HuH-7 (cell line): ENCODE measurements around the gene NAPEPLD.
"Not testable (repeated sequence)": the region's sequence is repeated elsewhere in the genome, so short reads cannot be mapped to it uniquely, and the experiment has no call there.

Experiments used
- DNase-seq: peaks from one replicate; pipeline ENCODE4 v3.0.0; 2011; ENCODE audit warnings: low spot score

Gene NAPEPLD

DNA sequence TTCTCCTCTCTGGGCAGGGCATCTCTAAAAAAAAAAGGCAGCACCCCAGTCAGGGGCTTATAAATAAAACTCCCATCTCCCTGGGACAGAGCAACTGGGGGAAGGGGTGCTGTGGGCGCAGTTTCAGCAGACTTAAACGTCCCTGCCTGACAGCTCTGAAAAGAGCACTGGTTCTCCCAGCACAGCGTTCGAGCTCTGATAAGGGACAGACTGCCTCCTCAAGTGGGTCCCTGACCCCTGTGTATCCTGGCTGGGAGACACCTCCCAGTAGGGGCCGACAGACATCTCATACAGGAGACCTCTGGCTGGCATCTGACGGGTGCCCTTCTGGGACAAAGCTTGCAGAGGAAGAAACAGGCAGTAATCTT is 42.2 kb downstream of the NAPEPLD start:
- not testable (repeated sequence) for DNase-seq

DNA sequence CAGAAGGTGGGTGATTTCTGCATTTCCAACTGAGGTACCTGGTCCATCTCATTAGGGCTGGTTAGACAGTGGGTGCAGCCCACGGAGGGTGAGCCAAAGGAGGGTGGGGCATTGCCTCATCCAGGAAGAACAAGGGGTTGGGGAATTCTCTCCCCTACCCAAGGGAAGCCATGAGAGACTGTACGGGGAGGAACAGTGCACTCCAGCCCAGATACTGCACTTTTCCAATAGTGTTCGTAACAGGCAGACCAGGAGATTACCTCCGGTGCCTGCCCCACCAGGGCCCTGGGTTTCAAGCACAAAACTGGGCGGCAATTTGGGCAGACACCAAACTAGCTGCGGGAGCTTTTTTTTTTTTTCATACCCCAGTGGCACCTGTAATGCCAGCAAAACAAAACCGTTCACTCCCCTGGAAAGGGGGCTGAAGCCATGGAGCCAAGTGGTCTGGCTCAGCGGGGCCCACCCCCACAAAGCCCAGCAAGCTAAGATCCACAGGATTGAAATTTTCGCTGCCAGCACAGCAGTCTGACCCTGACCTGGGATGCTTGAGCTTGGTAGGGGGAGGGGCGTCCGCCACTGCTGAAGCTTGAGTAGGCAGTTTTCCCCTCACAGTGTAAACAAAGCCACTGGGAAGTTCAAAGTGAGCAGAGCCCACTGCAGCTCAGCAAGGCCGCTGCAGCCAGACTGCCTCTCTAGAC is 42.7 kb downstream of the NAPEPLD start:
- DNase-seq = no peak

DNA sequence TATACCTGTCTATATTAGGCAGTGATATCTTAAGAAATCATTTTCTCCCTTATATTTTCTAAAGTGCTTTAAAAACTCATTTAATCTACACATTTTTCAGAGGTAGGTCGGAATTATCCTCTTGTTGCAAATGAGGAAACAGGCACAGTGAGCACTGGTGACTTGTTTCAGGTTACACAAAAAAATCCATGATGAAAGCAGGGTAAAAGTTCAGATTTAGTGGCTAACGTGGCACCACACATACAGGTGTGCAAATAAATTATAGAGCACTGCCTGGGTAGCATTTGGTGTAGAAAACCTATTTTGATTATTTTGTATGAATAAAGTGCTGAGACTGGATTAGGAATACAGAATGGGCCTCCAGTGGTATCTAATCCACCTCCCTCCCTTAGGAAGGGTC is 47.4 kb downstream of the NAPEPLD start:
- DNase-seq = no peak

DNA sequence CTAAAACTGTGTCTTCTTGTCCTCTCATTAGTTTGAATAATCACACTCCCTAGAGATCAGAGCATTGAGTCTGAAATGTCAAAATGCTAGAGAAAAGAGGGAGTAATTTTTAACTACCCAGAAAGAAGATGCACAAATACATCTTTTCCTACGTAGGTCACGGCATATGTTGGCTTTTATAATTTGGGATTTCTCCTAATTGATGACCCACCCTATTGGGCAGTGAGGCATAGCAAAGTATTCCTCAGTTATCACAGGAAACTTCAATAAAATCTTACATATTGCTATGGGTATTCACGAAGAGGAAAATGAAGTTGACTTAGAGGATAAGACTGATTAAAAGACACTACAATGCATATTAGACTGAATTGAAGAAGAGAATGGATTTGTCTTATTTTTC is 48.6 kb downstream of the NAPEPLD start:
- DNase-seq = no peak

DNA sequence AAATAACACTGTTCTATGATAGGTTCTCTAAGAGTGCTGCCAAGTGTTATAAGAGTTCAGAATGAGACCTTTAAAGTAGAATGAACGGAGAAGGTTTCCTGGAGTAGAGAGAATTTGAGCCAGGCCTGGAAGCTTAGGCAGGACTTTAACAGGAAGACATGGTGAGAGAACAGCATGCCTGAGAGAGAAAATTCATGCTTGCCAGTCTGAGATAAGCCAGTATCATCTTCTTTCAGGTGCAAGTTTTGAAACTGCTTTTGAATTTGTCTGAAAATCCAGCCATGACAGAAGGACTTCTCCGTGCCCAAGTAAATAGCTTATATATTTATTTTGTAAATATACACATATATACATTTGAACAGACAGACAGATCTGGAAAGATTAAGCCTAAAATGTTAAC is 51.9 kb downstream of the NAPEPLD start:
- no peak for DNase-seq

DNA sequence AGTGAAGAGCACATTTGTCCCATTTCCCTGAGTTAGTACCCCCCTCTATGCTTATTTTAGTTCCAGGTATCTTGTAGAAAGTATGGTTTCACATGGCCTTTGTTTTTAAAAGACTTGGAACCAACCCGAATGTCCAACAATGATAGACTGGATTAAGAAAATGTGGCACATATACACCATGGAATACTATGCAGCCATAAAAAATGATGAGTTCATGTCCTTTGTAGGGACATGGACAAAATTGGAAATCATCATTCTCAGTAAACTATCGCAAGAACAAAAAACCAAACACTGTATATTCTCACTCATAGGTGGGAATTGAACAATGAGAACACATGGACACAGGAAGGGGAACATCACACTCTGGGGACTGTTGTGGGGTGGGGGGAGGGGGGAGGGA is 53.3 kb downstream of the NAPEPLD start:
- not testable (repeated sequence) for DNase-seq

DNA sequence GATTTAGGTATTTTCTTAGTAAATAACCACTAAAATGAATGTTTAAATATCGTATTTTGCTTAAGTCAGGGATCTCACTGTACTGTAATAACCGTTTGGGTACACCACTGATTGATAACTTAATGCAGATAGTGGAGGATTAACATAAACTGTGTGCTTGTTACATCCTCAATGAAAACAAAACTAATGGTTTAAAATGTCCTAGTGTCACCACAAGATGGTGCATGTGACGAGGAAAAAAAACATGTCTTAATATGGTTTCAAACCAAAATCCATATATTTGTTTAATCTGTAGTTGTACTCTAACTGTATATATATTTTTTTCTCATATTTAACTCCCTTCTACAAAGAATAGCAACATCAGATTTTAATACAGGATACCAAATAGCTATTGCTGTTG is 54.8 kb downstream of the NAPEPLD start:
- DNase-seq = no peak

DNA sequence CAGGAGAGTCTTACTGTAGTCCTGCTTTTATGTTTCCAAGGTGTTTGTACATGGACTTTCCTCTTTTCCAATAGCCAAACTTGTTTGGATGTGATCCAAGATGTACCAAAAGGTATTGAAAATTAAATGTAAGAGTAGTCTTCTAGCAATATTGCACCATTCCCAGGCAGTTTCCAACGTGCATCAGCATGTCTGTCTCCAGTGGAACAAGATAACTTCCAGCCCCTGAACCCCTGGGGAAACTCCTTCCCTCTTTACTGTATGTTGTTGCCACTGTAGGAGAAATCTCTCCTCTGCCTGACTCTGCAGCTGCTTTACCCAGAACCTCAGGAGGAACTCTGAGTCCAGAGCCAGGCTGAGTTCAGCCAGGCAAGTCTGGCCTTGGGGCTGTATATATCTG is 55.5 kb downstream of the NAPEPLD start:
- no peak for DNase-seq

DNA sequence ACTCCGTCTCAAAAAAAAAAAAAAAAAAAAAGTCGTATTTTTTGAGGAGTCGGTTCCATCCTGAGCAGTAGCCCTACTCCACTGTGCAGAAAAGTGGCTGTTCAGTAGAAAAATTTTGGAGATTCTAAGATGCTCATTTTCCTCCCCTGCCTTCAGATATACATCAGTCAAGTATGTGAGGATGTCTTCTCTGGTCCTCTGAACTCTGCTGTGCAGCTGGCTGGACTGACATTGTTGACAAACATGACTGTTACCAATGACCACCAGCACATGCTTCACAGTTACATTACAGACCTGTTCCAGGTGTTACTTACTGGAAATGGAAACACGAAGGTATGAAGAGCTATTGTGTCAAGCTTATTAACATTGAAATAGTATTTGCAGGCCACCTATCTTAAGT is 56.6 kb downstream of the NAPEPLD start:
- not testable (repeated sequence) for DNase-seq

DNA sequence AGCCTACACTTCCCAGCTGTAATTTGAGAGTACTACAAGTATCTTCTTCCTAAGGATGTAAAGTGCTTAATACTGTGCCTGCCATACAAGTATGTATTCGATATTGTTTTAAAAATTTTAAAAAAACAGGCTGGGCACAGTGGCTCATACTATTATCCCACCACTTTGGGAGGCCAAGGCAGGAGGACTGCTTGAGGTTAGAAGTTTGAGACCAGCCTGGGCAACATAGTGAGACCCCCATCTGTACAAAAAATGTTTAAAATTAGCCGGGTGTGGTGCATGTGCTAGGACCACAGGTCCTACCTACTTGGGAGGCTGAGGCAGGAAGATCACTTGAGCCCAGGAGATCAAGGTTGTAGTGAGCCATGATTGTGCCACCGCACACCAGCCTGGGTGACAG is 65.7 kb downstream of the NAPEPLD start:
- DNase-seq = no peak

DNA sequence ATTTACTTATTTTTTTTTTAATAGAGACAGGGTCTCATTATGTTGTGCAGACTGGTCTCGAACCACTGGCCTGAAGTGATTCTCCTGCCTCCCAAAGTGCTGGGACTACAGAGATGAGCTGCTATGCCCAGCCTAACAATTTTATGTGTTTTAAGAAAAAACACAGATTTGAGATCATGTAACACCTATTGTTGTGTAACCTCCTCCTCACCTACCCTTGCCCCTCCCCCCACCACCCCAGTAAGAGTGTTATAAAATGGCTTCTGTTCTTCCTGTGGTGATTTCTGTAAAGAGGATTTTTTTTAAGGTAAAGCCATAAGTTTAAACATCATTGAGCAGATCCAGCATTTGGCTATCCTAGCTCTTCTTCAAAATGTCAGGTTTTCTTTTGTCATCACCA is 66.4 kb downstream of the NAPEPLD start:
- DNase-seq = no peak

DNA sequence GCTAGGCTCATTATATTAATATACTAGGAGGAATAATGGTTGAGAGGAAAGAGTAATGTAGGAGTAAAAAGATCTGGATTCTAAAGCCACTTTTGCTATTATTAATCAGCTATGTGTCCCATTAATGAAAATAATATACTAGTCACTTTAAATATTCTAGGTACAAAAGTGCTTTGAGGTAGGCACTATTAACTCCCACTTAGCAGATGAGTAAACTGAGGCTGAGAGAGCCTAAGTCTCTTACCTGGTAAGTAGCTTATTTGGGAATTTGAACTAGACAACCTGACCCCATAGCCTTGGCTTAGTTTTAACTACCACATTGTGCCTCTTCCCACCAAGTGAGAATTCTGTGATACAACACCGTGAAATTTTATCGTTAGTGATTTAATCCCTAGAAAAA is 68.0 kb downstream of the NAPEPLD start:
- no peak for DNase-seq

DNA sequence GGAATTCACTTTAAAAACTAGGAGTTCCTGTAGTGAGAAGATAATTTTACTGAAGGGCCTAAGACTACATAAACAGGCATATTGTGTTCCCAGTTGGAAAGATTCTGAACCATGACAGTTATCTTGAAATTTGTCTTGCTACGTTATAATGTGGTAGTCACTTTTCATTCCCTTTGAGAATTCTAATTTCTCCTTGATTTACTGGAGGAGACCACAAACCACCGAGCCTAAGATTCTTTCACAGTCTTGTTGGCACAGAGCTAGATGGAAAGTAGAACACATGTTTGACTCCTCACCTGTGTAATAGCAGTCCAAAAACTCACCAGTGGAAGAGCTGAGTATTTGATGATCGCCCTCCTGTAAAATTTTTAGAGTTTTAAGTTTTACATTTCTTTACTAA is 69.1 kb downstream of the NAPEPLD start:
- no peak for DNase-seq

DNA sequence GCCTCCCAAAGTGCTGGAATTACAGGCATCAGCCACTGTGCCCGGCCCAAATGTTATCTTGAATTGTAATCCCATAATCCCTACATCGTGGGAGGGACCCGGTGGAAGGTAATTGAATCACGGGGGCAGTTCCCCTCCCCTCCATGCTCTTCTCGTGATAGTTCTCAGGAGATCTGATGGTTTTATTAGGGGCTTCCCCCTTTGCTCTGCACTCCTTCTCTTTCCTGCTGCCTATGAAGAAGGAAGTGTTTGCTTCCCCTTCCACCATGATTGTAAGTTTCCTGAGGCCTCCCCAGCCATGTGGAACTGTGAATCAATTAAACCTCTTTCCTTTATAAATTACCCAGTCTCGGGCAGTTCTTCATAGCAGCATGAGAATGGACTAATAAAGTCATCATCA is 70.7 kb downstream of the NAPEPLD start:
- not testable (repeated sequence) for DNase-seq

DNA sequence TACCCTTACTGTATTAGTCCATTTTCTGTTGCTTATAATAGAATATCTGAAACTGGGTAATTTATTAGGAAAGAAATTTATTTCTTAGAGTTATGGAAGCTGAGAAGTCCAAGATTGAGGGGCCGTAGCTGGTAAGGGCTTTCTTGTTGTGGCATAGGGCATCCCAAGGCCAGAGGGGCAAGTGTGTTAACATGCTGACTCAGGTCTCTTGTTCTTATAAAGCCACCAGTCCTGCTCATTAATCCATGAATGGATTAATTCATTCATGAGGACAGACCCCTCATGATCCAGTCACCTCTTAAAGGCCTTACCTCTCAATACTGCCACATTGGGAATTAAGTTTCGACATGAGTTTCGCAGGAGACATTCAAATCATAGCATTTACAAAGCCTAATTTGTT is 71.6 kb downstream of the NAPEPLD start:
- DNase-seq = no peak

DNA sequence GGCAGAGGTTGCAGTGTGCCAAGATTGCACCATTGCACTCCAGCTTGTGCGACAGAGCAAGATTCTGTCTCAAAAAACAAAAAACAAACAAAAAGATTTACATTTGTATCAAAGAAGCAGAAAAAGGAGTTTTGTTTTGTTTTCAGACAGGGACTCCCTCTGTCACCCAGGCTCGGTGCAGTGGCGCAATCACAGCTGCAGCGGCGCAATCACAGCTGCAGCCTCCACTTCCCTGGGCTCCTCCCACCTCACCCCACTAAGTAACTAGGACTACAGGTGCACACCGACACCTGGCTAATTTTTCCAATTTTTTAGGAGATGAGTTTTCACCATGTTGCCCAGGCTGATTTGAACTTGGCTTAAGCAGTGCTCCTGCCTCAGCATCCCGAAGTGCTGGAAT is 72.1 kb downstream of the NAPEPLD start:
- no peak for DNase-seq

DNA sequence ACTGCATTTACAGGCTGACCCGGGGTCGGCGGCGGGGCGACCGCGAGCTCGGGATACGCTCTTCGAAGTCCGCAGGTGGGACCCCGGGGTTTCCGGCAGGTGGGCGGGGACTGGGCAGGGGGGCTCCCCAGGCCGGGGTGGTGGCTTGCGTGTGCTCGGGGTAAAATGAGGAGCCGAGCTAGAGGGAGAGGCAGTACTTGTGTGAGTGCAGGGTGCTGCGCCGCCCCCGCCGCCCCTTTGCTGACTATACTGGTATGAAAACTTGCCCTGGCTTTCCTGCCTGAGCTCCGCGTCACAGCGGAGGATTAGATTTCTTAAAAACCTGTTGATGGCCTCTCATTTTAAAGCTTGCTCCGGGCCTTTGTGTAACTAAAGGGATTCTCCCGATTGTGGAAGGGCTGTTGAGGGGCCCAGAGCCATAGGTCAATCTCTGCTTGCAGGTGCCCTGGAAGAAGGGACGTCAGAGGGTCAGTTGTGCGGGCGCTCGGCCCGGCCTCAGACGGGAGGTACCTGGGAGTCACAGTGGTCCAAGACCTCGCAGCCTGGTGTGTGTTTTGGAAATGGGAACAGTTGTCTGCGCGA is 73.5 kb downstream of the NAPEPLD start:
- DNase-seq = peak; percentile 42

DNA sequence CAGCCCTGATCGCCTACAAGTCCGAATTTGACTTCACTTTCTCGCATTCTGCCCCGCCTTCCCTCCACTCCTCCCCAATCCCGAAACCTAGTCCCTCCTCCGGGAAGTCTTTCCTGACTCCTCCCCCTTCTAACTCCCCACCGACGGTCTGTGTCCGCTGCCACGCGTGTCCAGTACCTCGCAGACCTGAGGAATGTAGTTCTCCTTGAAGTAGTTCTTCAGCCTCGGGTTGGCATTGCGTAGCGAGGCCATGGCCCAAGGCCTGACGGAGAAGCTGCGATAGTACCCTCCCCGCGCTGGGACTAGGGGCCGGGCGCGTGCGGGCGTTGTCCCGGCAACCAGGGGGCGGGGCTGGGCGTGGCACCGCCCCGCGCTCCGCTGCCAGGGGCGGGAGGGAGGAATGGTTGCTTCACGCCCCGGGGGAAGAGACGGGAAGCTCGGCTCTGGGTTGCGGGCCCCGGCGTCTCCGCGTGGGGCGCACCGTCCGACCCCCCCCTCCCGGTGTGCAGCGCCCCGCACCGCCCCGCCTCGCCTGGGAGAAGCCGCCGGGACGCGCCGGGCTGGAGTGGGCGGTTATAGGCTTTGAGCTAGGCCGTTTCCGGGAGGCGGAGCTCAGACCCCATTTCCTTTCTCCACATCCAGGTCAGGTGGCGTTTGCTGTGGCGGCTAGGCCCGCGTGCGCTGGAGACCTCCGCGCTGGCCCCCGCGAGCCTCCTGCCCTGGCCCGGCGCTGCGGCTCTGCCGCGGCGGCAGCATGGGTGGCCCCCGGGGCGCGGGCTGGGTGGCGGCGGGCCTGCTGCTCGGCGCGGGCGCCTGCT is 74.2 kb downstream of the NAPEPLD start, which contains the start of the genes ARMC10 and FBXL13:
ARMC10 (plus strand) TSS at position 622 of the 818 bp plus-strand sequence; CDS start at position 755, 133 bp downstream.
FBXL13 (minus strand) TSS at position 278 of the 818 bp plus-strand sequence.
- peak; percentile 88 for DNase-seq

DNA sequence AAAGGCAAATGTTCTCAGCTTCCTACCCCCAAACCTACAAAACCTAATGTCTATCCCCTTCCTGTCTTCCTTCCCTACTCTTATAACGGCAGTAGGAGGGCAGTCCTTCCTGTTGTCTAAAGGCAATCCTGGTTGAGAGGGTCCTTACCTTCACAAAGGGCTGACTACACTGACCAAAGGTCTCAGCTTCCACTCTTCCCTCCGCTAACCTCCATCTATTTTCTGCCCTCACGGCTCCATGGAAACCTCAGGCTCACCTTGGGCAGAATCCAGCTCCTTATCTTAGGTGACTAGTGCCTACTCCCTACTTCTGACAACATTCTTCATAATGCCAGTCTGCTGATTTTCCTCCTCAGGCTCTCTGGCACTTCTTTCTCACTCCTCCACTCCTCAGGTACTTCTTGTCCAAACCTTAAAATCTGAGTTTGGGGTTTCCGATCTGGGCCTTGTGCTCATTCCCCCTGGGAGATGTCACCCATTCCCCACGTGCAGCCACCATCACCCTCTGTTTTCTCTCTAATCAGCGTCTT is 74.8 kb downstream of the NAPEPLD start:
- DNase-seq = no peak

DNA sequence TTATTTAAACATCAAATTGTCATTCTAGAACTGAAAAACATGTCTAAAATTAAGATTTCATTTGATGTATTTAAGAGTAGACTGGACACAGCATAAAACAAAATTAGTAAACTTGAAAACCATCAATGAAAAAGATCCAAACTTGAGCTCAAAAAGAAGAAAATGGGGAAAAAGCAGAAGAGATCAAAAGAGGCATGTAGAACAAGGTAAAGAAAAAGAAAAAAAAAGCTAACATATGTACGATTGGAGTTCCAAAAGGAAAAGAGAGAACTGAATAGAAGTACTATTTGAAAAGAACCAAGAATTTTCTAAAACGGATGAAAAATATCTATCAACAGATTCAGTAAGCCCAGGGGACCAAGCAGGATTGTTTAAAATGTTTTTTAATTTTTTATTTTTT is 77.9 kb downstream of the NAPEPLD start:
- DNase-seq = no peak

DNA sequence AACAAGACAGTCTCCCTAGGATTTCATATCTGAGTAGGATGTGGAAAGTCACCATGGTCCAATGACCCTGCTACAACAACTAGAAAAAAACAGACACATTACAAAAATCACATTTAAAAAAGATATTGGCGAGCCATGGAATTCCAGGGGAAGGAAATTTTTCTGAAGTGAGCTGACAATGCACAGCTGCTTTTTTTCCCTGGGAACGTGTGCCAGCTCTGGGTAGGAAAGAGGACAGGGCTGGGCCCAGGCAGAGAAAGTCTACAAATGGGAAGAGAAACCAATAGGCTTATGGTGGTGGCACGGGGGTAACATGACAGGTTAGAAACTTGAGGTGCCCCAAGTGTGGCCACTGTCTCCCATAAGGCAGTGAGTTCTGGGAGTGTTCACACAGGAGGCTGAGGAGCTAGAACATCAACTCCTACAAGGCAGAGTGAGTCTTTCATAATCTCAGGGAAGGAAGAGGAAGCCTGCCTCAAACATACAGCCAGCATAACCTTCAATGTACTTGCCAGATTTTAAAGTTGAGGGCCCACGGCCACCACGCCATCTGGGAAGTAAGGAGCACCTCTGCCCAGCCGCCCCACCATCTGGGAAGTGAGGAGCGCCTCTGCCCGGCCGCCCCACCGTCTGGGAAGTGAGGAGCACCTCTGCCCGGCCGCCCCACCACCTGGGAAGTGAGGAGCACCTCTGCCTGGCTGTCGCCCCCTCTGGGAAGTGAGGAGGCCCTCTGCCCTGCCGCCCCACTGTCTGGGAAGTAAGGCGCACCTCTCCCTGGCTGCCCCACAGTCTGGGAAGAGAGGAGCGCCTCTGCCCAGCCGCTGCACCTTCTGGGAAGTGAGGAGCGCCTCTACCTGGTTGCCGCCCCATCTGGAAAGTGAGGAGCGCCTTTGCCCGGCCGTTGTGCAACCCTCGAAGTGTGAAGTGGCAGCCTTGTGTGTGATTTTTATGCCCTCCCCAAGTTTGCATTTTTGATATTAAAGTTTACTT is 80.2 kb downstream of the NAPEPLD start:
- DNase-seq = no peak

DNA sequence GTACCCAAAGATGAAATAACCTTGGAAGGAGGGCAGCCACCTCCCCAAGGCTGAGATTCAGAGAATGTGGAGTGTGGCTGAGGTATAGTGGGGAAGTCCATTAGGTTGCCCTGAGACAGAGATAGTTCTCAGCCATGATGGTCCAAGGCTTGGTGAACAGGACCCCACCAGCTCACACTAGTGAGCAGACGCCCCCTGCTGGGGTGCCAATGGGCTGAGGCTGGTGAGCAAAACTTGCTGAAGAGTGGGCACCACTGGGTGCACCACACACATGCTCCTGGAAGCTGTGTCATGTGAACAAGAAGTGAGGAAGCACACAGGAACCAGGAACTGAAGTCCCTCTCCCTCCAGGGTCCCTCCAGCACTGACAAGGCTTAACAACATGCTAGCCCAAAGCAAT is 83.2 kb downstream of the NAPEPLD start:
- DNase-seq = peak; percentile 43
